Transverse colon (tissue), 4 donors: ENCODE measurements around the gene NR0B2. TPM values are rescaled to one million over a fixed set of nuclear protein-coding genes. Genes with fewer than 3 reads are reported as not detected.

ENCODE experiments used
- DNase-seq: peaks from one replicate; pipeline ENCODE4 v3.0.0-alpha.2; 2019
- H3K27ac ChIP-seq, 4 donors: fragments of 200-600 bp; sonication (generic); 2 replicates each; pipeline ENCODE4 v1.5.1; 2016 to 2018; ENCODE audit warnings: inconsistent platforms in 4 of 4
- H3K27me3 ChIP-seq: fragments of 200-600 bp; sonication (generic); 2 replicates; pipeline ENCODE4 v1.5.1; 2017; ENCODE audit warnings: inconsistent platforms
- H3K36me3 ChIP-seq, 4 donors: fragments of 200-600 bp; sonication (generic); 2 replicates each; pipeline ENCODE4 v1.5.1; 2017 to 2019; ENCODE audit warnings: inconsistent platforms in 4 of 4
- H3K4me1 ChIP-seq, 4 donors: fragments of 200-600 bp; sonication (generic); 2 replicates each; pipeline ENCODE4 v1.5.1; 2017 to 2020; ENCODE audit warnings: inconsistent platforms in 4 of 4
- H3K4me3 ChIP-seq, 4 donors: fragments of 200-600 bp; sonication (generic); 1 replicate in 1 of 4; 2 replicates in 3 of 4; pipeline versions ENCODE4 v1.5.1 to v1.6.1; 2017 to 2019; ENCODE audit warnings: inconsistent platforms in 4 of 4
- H3K9me3 ChIP-seq, 2 donors: fragments of 200-600 bp; sonication (generic); 2 replicates each; pipeline ENCODE4 v1.5.1; 2017 to 2019; ENCODE audit warnings: inconsistent platforms in 2 of 2
- EP300 ChIP-seq: sonication (generic); formaldehyde crosslinking; IDR thresholded peaks from one replicate; pipeline ENCODE4 v1.6.1; 2017; ENCODE audit warnings: antibody characterized with exemption, low read depth
- POLR2A ChIP-seq: fragments of 450-650 bp; IDR thresholded peaks from one replicate; pipeline ENCODE4 v1.6.1; 2016; ENCODE audit warnings: antibody characterized with exemption, mild to moderate bottlenecking, moderate library complexity
- POLR2AphosphoS5 ChIP-seq, 3 donors: sonication (generic); formaldehyde crosslinking; IDR thresholded peaks; one replicate each; pipeline ENCODE4 v1.6.1; 2016; ENCODE audit warnings: antibody characterized with exemption in 3 of 3
- WGBS, 2 donors: methylation state at CpG; one replicate each; pipeline ENCODE4 v1.1.5; 2018; ENCODE audit warnings: low coverage in 1 of 2; 5-methylcytosine and 5-hydroxymethylcytosine counted together
- in situ Hi-C, 4 donors: fragments of 200-750 bp; cut with MboI; loops; one replicate each; pipeline versions ENCODE4 v1.15.0 to v1.15.1; 2017; ENCODE audit warnings: low sequenced_read_pairs in 3 of 4, low pct_ligation_motif_present in 1 of 4, low pct_unique_long_range_greater_than_20kb in 1 of 4
- intact Hi-C: fragments of 100-400 bp; cut with DNase I; formaldehyde crosslinking; loops from one replicate; pipeline ENCODE4 v1.15.1; 2023; ENCODE audit warnings: low total_unique reads
- total RNA-seq, 4 donors: library from RNA; depleted of rRNA; stranded (reverse); fragments of >200 nt; gene quantifications; one replicate each; pipeline ENCODE4 v1.1.0, GENCODE V29; 2016
- TF ChIP-seq, protein P1 (sequence below), 5 experiments: fragments of 200-600 bp in 3 of 5; fragments of 450-650 bp in 2 of 5; sonication (generic) in 3 of 5; IDR thresholded peaks; 1 replicate in 2 of 5; 2 replicates in 3 of 5; pipeline ENCODE4 v1.5.1; 2016 to 2017; ENCODE audit warnings: antibody characterized with exemption in 5 of 5, inconsistent platforms in 3 of 5, mild to moderate bottlenecking in 2 of 5, moderate library complexity in 1 of 5

The NR0B2 gene
- total RNA-seq, 4 donors from 2014 or later: 0.95 to 2.7 TPM; not detected in 2

DNA sequence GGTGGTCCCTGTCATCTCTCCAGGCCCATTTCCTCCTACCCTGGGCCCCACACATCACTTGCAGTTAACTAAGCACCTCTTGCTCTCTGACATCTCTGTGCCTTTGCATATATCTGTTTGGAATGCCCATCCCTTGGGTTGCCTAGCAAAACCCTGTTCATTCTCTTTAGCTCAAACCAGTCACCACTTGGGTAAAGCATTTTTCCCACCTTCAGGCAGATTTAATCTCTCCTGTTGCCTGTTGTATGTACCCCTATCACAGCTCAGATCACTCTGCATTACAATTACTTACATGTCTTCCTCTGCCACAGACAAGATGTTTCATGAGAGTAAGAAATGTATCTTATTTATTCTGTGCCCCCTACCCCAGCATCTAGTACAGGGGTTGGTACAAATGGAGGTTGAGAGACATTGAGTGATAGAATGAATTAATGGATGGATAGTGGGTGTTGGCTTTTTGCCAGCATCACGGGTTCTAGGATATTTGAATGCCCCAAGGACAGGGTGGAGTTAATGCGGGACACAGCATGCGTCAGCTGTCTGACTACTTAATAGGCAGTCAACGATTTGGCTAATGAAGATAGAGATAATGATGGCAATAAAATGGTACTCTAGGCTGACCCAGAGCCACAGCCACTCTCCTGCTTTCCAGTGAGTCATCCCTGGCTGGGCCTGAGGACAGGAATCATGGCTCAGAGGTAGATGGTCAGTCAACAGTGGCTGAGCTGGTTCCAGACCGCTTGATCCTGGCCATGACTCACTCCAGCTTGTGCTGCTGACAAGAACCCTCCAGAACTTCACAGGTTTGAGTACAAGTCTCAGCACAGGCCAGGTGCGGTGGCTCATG, 6.5 kb downstream of the NR0B2 start:
- WGBS, 2 donors: 45 to 61% methylated on average over 4 to 6 of the region's 6 CpGs
- no peaks in the 10 kb centered on the region for H3K36me3 ChIP-seq
- no peaks in the 10 kb centered on the region for H3K9me3 ChIP-seq
- no peak overlapping the region for H3K27ac ChIP-seq
- DNase-seq: peak; percentile 41
- intact Hi-C loops (no loop called here), in situ Hi-C loops (no loop called here)
- H3K4me1 ChIP-seq: peaks cover 0 to 17% (median 10%) of the 10 kb centered on the region in 4 donors
- H3K4me3 ChIP-seq: no peak overlapping the region
- H3K27me3 ChIP-seq: no peaks in the 10 kb centered on the region
- no peak for TF ChIP-seq POLR2AphosphoS5 (IDR thresholded peaks at IDR 0.05)
- TF ChIP-seq EP300: no peak
- TF ChIP-seq, protein P1, sequence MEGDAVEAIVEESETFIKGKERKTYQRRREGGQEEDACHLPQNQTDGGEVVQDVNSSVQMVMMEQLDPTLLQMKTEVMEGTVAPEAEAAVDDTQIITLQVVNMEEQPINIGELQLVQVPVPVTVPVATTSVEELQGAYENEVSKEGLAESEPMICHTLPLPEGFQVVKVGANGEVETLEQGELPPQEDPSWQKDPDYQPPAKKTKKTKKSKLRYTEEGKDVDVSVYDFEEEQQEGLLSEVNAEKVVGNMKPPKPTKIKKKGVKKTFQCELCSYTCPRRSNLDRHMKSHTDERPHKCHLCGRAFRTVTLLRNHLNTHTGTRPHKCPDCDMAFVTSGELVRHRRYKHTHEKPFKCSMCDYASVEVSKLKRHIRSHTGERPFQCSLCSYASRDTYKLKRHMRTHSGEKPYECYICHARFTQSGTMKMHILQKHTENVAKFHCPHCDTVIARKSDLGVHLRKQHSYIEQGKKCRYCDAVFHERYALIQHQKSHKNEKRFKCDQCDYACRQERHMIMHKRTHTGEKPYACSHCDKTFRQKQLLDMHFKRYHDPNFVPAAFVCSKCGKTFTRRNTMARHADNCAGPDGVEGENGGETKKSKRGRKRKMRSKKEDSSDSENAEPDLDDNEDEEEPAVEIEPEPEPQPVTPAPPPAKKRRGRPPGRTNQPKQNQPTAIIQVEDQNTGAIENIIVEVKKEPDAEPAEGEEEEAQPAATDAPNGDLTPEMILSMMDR (IDR thresholded peaks at IDR 0.05): no peak
- TF ChIP-seq POLR2A: no peak

DNA sequence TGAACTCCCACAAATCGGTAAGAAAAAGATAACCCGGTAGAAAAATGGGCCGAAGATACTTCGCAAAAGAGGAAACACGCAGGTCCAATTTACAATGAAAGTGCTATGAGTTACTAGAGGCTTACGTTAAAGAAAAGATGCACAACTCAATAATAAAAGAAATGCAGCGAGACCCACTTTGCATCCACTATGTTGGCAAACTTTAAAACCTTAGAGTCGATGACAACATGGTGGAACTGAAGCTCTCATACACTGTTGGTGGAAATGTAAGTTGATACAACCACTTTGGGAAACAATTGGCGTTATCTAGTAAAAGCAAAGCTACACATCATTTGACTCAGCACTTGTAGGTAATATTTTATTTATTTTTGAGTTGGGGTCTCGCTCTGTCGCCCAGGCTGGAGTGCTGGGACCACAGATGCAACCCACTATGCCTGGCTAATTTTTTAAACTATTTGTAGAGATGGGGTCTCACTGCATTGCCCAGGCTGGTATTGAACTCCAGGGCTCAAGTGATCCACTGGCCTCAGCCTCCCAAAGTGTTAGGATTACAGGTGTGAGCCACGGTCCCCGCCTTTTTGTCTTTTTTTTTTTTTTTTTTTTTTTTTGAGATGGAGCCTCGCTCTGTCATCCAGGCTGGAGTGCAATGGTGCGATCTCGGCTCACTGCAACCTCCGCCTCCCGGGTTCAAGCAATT, 12.8 kb downstream of the NR0B2 start:
- DNase-seq: no peak
- peak overlapping the region; percentile 62 to 96 (median 71) for H3K4me3 ChIP-seq
- peak overlapping the region; percentile 85 to 90 (median 89) for H3K27ac ChIP-seq
- no peaks in the 10 kb centered on the region for H3K27me3 ChIP-seq
- in situ Hi-C loops (no loop called here), intact Hi-C loops (no loop called here)
- WGBS, 2 donors: 61 to 73% methylated on average over 11 to 17 of the region's 18 CpGs
- TF ChIP-seq POLR2A (no peak), POLR2AphosphoS5 (IDR thresholded peaks at IDR 0.05) (no peak), EP300 (no peak)
- TF ChIP-seq, protein P1 (IDR thresholded peaks at IDR 0.05): no peak
- no peaks in the 10 kb centered on the region for H3K9me3 ChIP-seq
- H3K36me3 ChIP-seq: peaks cover 0 to 8% (median 2%) of the 10 kb centered on the region in 4 donors
- peaks cover 8 to 27% (median 19%) of the 10 kb centered on the region in 4 donors for H3K4me1 ChIP-seq

DNA sequence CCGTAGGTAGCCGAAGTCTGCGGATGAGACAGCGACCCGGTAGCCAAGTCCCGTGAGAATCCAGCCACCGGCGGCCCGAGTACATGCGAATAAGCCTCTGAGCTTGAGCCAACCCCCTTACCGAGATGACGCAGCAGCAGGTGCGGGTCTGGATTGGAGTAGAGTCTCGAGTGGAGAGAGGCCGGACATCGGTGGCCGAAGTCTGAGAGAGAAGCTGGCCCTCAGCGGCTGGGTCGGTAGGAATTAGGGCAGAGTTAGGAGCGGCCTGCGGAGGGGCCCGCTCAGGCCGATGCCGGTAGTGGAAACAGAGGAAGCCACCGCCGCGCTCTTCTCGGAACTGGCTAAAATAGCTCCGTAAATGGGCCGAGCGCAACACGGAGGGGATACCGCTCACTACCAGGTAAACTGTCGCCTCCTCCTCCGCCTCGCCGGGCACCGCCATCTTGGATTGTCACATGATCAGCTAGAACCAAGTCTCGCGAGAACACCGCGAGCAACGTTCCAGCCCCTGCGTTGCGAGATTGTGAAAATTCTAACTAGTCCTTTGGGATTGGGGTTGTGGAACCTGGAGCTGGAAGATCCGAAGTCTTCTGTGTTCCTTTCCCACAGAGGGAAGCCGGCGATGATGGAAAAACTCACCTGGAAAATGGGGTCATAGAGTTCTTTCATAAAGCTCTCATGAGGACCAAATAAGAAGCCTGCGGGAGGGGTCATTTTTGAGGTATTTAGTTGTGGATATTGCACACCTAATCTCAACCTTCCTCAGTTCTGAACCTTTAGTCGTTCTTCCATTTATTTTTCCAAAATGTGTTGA, 13.6 kb downstream of the NR0B2 start, which contains the start of gene GPATCH3:
Gene GPATCH3 (minus strand): TSS at position 467 of the 814 bp plus-strand sequence. CDS start 25 bp downstream, at position 442.
- peak within 1 kb of the TSS; percentile 85 to 90 (median 89) for H3K27ac ChIP-seq
- WGBS, 2 donors: 0 to 1% methylated on average over 2 to 48 of the region's 50 CpGs
- H3K4me1 ChIP-seq: peaks cover 8 to 23% (median 19%) of the 10 kb centered on the region in 4 donors
- no peak for TF ChIP-seq EP300
- TF ChIP-seq POLR2A: peak; percentile 79
- TF ChIP-seq, protein P1 (IDR thresholded peaks at IDR 0.05): no peak
- TF ChIP-seq POLR2AphosphoS5 (IDR thresholded peaks at IDR 0.05): peak; percentile 75 to 88 (median 80)
- no peaks in the 10 kb centered on the region for H3K9me3 ChIP-seq
- intact Hi-C loops (no loop called here), in situ Hi-C loops (no loop called here)
- DNase-seq: peak; percentile 93
- H3K27me3 ChIP-seq: no peaks in the 10 kb centered on the region
- peak within 1 kb of the TSS; percentile 62 to 96 (median 71) for H3K4me3 ChIP-seq
- peaks cover 0 to 8% (median 4%) of the 10 kb centered on the region in 4 donors for H3K36me3 ChIP-seq
